ENCODE data around the gene JUN.

GRCh38 chr1:58755468-58755872 lies 28.4 kb downstream of the JUN start:
- TF ChIP-seq POLR2AphosphoS5 (IDR thresholded peaks at IDR 0.05) (peak; percentile 84 to 92), CTCF (IDR thresholded peaks at IDR 0.05) (no peak), POLR2A (IDR thresholded peaks at IDR 0.05; ENCODE audit: low read depth) (no peak), EP300 (IDR thresholded peaks at IDR 0.05) (no peak)

Measured in esophagus muscularis mucosa (tissue), 4 donors.